KBM-7 (cell line): Measurements from ENCODE around the gene ABCC3.

Source experiments
- DNase-seq: peaks from one replicate; pipeline ENCODE4 v3.0.0-alpha.2; 2015
- in situ Hi-C: fragments of 300-500 bp; cut with MboI; formaldehyde crosslinking; loops from 2 replicates; pipeline ENCODE4 v1.14.3; 2020; ENCODE audit warnings: low sequenced_read_pairs, low pct_unique_long_range_greater_than_20kb, mixed read lengths

ABCC3 gene

GRCh38 chr17:50661795-50662391 is 27.2 kb downstream of the ABCC3 start:
- peak; percentile 32 for DNase-seq

GRCh38 chr17:50662632-50663225 is 28.0 kb downstream of the ABCC3 start:
- in situ Hi-C loops = no loop called here
- no peak for DNase-seq

More at GRCh38 chr17:50661795-50662391, 27.2 kb downstream of the ABCC3 start:
- in situ Hi-C loops = no loop called here

GRCh38 chr17:50663812-50664374 is 29.2 kb downstream of the ABCC3 start:
- in situ Hi-C loops = no loop called here
- DNase-seq = no peak

GRCh38 chr17:50664788-50665458 is 30.2 kb downstream of the ABCC3 start:
- in situ Hi-C loops = no loop called here
- DNase-seq = no peak

- no peak for DNase-seq
- in situ Hi-C loops = no loop called here
Measured at GRCh38 chr17:50665838-50666237, 31.2 kb downstream of the ABCC3 start.

- in situ Hi-C loops = no loop called here
- DNase-seq = no peak
Measured at GRCh38 chr17:50666316-50666715, 31.6 kb downstream of the ABCC3 start.

GRCh38 chr17:50667259-50668024 is 32.8 kb downstream of the ABCC3 start:
- no peak for DNase-seq
- in situ Hi-C loops = no loop called here

- no peak for DNase-seq
- in situ Hi-C loops = no loop called here
Measured at GRCh38 chr17:50668025-50668837, 33.5 kb downstream of the ABCC3 start.

- DNase-seq = no peak
Measured at GRCh38 chr17:50668838-50669581, 34.3 kb downstream of the ABCC3 start.

GRCh38 chr17:50672071-50672470 is 37.4 kb downstream of the ABCC3 start:
- DNase-seq = no peak
- in situ Hi-C loops = no loop called here

More at GRCh38 chr17:50668838-50669581, 34.3 kb downstream of the ABCC3 start:
- in situ Hi-C loops = no loop called here

- in situ Hi-C loops = no loop called here
- no peak for DNase-seq
Measured at GRCh38 chr17:50672831-50673551, 38.3 kb downstream of the ABCC3 start.

- in situ Hi-C loops = no loop called here
- no peak for DNase-seq
Measured at GRCh38 chr17:50675190-50675589, 40.5 kb downstream of the ABCC3 start.

- in situ Hi-C loops = no loop called here
- DNase-seq = no peak
Measured at GRCh38 chr17:50675627-50676026, 40.9 kb downstream of the ABCC3 start.

- DNase-seq = no peak
- in situ Hi-C loops = no loop called here
Measured at GRCh38 chr17:50676065-50676975, 41.6 kb downstream of the ABCC3 start.

GRCh38 chr17:50677851-50678375 is 43.2 kb downstream of the ABCC3 start:
- in situ Hi-C loops = no loop called here
- DNase-seq = no peak

GRCh38 chr17:50679008-50679544 is 44.4 kb downstream of the ABCC3 start:
- in situ Hi-C loops = no loop called here

More at GRCh38 chr17:50679008-50679544, 44.4 kb downstream of the ABCC3 start:
- no peak for DNase-seq
